ENCODE data around the gene N4BP2L1.

The N4BP2L1 gene

GRCh38 chr13:32390048-32390447 is 37.9 kb downstream of the N4BP2L1 start:
- TF ChIP-seq, protein P1, sequence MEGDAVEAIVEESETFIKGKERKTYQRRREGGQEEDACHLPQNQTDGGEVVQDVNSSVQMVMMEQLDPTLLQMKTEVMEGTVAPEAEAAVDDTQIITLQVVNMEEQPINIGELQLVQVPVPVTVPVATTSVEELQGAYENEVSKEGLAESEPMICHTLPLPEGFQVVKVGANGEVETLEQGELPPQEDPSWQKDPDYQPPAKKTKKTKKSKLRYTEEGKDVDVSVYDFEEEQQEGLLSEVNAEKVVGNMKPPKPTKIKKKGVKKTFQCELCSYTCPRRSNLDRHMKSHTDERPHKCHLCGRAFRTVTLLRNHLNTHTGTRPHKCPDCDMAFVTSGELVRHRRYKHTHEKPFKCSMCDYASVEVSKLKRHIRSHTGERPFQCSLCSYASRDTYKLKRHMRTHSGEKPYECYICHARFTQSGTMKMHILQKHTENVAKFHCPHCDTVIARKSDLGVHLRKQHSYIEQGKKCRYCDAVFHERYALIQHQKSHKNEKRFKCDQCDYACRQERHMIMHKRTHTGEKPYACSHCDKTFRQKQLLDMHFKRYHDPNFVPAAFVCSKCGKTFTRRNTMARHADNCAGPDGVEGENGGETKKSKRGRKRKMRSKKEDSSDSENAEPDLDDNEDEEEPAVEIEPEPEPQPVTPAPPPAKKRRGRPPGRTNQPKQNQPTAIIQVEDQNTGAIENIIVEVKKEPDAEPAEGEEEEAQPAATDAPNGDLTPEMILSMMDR (conservative IDR thresholded peaks at IDR 0.05): no peak
- no peak overlapping the region for H3K27ac ChIP-seq

DNA sequence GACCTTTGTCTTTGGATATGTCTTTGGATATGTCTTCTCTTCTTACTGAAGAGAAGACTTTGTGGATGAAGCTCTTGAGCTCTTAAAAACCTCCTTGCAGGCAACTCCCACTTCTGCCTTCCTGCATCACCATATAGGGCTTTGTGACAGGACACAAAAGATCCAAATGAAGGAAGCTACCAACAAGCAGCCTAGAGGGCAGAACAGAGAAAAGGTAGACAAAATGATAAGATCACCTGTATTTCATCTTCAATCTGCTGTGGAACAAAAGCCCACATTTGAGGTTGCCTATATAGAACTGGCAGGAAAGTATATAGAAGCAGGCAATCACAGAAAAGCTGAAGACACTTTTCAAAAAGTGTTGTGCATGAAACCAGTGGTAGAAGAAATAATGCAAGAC is 42.5 kb downstream of the N4BP2L1 start:
- no peak overlapping the region for H3K27ac ChIP-seq
- TF ChIP-seq, protein P1 (conservative IDR thresholded peaks at IDR 0.05): no peak

DNA sequence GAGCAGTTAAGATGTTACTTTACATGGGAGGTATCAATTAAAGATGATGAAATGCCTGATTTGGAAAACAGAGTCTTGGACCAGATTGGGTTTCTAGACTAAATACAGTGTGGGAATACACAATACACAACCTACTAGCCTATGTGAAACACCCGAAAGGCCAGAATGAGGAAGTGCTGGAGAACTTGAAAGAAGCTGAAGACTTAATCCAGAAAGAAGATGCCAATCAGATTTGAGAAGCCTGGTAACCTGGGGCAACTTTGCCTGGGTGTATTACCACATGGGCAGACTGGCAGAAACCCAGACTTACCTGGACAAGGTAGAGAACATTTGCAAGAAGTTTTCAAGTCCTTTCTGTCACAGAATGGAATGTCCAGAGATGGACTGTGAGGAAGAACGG is 43.2 kb downstream of the N4BP2L1 start:
- TF ChIP-seq, protein P1 (conservative IDR thresholded peaks at IDR 0.05): no peak
- H3K27ac ChIP-seq: no peak overlapping the region

GRCh38 chr13:32383836-32384618 is 43.9 kb downstream of the N4BP2L1 start:
- TF ChIP-seq, protein P1 (conservative IDR thresholded peaks at IDR 0.05): no peak
- H3K27ac ChIP-seq: no peak overlapping the region

DNA sequence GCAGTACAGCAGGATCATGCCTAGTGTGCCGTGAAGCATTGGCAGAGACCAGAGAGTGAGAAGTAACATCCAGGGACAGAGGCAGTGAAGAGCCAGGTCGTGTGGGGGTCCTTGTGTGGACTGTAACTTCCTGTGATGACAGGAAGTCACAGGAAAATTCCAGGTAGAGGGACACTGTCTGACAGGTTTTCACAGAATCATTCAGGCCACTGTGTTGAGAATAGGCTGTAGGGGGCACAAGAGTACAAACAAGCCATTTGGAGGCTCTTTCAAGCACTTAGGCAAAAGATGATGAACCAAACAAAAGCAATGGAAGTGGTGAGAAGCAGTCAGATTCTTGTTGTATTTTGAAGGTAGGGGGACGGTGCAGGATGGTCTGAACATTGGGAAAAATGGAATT is 46.4 kb downstream of the N4BP2L1 start:
- H3K27ac ChIP-seq: no peak overlapping the region
- TF ChIP-seq, protein P1 (conservative IDR thresholded peaks at IDR 0.05): peak; percentile 70

DNA sequence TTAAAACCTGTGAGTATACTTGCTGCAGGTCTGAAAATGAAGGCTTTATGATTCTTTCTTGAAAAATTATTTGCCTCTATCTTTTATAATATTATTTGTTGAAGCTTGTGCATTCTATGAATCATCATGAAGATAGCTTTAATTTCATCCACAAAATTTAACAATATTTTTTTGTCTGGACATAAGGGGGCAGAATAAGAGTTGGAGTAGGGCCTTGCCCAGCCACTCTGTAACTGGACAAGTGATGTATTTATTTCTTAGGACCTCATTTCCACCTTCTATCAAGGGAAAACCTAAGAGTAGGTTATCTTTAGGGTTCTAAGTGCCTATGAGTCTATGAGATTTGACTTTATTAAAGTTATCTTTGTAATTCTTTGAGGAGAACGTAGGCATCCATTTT is 49.9 kb downstream of the N4BP2L1 start:
- H3K27ac ChIP-seq: no peak overlapping the region
- TF ChIP-seq, protein P1 (conservative IDR thresholded peaks at IDR 0.05): peak; percentile 42

DNA sequence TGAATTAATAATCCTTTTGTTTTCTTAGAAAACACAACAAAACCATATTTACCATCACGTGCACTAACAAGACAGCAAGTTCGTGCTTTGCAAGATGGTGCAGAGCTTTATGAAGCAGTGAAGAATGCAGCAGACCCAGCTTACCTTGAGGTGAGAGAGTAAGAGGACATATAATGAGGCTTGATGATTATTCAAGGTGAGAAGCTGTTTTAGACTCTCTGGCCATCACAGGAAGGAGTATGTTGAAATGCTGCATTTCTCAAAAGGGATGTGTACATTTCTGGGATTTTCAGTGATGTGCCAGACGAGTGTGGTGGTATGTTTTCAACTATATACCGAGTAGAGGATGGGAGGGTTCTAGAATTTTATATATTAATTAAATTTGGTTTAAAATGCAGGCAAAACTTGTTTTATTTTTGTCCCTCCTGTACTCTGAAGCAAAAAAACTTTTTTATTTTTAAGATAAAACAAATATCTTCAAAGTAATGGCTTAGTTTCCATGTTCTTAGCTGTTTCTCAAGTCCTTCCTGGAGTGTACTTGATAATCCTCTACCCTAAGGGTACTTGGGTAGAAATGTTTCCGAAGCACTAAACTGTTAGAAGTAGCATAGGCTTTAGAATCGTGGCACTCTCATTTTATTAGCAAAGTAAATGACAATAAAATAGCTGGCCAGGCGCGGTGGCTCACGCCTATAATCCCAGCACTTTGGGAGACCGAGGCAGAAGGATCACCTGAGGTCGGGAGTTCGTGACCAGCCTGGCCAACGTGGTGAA is 51.1 kb downstream of the N4BP2L1 start:
- TF ChIP-seq, protein P1 (conservative IDR thresholded peaks at IDR 0.05): no peak
- H3K27ac ChIP-seq: no peak overlapping the region
